PFSK-1 (cell line): ENCODE results near the gene MEF2D.

Source experiments
- FOXP2 ChIP-seq: optimal IDR thresholded peaks from 2 replicates; pipeline ENCODE3; 2011; ENCODE audit warnings: borderline replicate concordance, control low read depth, inconsistent platforms; ENCODE audit not compliant: insufficient read depth; ENCODE audit errors: extremely low read length, extremely low read depth
- POLR2AphosphoS5 ChIP-seq: IDR thresholded peaks from 2 replicates; pipeline ENCODE4 v1.6.1; 2012; ENCODE audit warnings: low read depth, mild to moderate bottlenecking, control low read depth, low read length, moderate library complexity
- SIN3A ChIP-seq: IDR thresholded peaks from 2 replicates; pipeline ENCODE4 v1.6.1; 2012; ENCODE audit warnings: mild to moderate bottlenecking, low read length, moderate library complexity, borderline replicate concordance; ENCODE audit not compliant: insufficient read depth
- TAF1 ChIP-seq: IDR thresholded peaks from 2 replicates; pipeline ENCODE4 v1.6.1; 2012; ENCODE audit warnings: low read length, control low read depth, borderline replicate concordance; ENCODE audit not compliant: insufficient read depth
- TF ChIP-seq, protein P1 (sequence below), 2 experiments: IDR thresholded peaks; 2 replicates each; pipeline versions ENCODE4 v1.6.1 to v1.8.0; 2011 to 2012; ENCODE audit warnings: low read depth in 2 of 2, low read length in 2 of 2, control low read depth in 1 of 2, inconsistent platforms in 1 of 2, mild to moderate bottlenecking in 1 of 2, moderate library complexity in 1 of 2; ENCODE audit not compliant: insufficient read depth in 1 of 2

The MEF2D gene

GRCh38 chr1:156433032-156433431, 67.5 kb downstream of the MEF2D start:
- TF ChIP-seq POLR2AphosphoS5 (no peak), FOXP2 (no peak)
- TF ChIP-seq, protein P1, sequence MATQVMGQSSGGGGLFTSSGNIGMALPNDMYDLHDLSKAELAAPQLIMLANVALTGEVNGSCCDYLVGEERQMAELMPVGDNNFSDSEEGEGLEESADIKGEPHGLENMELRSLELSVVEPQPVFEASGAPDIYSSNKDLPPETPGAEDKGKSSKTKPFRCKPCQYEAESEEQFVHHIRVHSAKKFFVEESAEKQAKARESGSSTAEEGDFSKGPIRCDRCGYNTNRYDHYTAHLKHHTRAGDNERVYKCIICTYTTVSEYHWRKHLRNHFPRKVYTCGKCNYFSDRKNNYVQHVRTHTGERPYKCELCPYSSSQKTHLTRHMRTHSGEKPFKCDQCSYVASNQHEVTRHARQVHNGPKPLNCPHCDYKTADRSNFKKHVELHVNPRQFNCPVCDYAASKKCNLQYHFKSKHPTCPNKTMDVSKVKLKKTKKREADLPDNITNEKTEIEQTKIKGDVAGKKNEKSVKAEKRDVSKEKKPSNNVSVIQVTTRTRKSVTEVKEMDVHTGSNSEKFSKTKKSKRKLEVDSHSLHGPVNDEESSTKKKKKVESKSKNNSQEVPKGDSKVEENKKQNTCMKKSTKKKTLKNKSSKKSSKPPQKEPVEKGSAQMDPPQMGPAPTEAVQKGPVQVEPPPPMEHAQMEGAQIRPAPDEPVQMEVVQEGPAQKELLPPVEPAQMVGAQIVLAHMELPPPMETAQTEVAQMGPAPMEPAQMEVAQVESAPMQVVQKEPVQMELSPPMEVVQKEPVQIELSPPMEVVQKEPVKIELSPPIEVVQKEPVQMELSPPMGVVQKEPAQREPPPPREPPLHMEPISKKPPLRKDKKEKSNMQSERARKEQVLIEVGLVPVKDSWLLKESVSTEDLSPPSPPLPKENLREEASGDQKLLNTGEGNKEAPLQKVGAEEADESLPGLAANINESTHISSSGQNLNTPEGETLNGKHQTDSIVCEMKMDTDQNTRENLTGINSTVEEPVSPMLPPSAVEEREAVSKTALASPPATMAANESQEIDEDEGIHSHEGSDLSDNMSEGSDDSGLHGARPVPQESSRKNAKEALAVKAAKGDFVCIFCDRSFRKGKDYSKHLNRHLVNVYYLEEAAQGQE (IDR thresholded peaks at IDR 0.05; ENCODE audit: insufficient read depth in 1 of 2, low read depth in 2 of 2, low read length in 2 of 2) = no peak

- TF ChIP-seq TAF1 = no peak
- TF ChIP-seq, protein P1 (IDR thresholded peaks at IDR 0.05; ENCODE audit: insufficient read depth in 1 of 2, low read depth in 2 of 2, low read length in 2 of 2) = no peak
- TF ChIP-seq SIN3A = no peak
- no peak for TF ChIP-seq FOXP2
- no peak for TF ChIP-seq POLR2AphosphoS5
These were observed 67.9 kb downstream of the MEF2D start for GRCh38 chr1:156432669-156433018.

DNA sequence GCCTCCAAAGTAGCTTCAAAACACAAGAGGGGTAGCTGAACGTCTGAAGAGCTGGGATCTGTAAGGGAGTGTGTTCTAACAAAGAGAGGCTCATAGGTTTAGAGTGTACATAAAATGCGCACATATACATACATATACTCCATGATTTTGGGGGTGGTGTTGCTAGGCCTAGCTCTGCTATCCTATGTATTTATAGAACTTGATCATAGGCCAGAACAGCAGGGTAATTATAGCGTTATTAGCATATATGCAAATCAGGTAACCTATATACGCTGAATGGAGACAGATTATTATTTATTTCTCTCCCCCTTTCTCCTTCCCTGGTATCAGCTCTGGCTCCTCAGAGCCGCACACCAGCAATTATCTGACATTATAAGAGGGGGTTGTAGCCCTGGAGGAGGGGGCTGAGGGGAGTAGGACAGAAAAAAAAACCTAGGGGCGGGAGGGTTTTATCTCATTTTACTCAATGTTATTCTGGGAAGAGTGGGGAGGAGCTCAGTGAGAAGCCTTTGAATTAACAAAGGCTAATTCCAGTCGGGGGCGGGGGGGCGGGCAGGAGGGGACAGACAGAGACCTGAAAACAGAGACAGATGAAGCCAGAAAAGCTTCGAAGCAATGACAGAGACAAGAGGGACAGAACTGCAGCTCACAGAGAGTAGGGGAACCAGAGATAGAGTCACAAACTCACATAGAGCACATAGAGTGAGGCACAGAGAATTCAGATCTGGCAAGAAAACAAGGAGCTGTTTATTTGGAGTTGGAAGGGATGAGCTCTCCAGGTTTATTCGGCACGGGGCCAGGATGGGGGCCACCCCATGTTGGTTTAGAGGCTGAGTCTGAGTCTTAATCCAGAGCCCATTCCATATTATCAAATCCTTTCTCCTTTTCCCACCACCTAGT, 68.6 kb downstream of the MEF2D start:
- TF ChIP-seq, protein P1 (IDR thresholded peaks at IDR 0.05; ENCODE audit: insufficient read depth in 1 of 2, low read depth in 2 of 2, low read length in 2 of 2) = no peak
- TF ChIP-seq TAF1 (no peak), SIN3A (no peak), FOXP2 (no peak), POLR2AphosphoS5 (no peak)

- TF ChIP-seq POLR2AphosphoS5 = no peak
- no peak for TF ChIP-seq TAF1
- TF ChIP-seq FOXP2 = no peak
- TF ChIP-seq SIN3A = no peak
- TF ChIP-seq, protein P1 (IDR thresholded peaks at IDR 0.05; ENCODE audit: insufficient read depth in 1 of 2, low read depth in 2 of 2, low read length in 2 of 2) = no peak
These were observed 69.2 kb downstream of the MEF2D start for GRCh38 chr1:156431366-156431765.
